Activated T-helper 1 cell treated with anti-CD3 and anti-CD28 coated beads, Interleukin-12 subunit alpha, Interleukin-12 subunit beta, Interleukin-2, Interleukin-4 antibody, amounts not matched to agents 30 ng/mL and 10 ng/mL and 1 ng/mL, durations not matched to agents 14 hours and 24 hours and 36 hours (primary cell): ENCODE measurements around the gene KY. TPM values are rescaled to one million over a fixed set of nuclear protein-coding genes. Genes with fewer than 3 reads are reported as not detected.

ENCODE experiments used
- DNase-seq: peaks from one replicate; pipeline ENCODE4 v3.0.0; 2021; ENCODE audit warnings: low spot score
- H3K27ac Mint-ChIP-seq: one replicate; pipeline ENCODE4 v1.8.0; 2021; ENCODE audit warnings: mild to moderate bottlenecking, mixed read lengths
- H3K27me3 Mint-ChIP-seq: one replicate; pipeline ENCODE4 v1.8.0; 2022; ENCODE audit warnings: mild to moderate bottlenecking, moderate library complexity, mixed read lengths; ENCODE audit not compliant: insufficient read depth
- H3K36me3 Mint-ChIP-seq: one replicate; pipeline ENCODE4 v1.8.0; 2021; ENCODE audit warnings: low read depth, mixed read lengths
- H3K4me1 Mint-ChIP-seq: one replicate; pipeline ENCODE4 v1.8.0; 2021; ENCODE audit warnings: low read depth, mixed read lengths
- H3K4me3 Mint-ChIP-seq: one replicate; pipeline ENCODE4 v1.8.0; 2021; ENCODE audit warnings: mild to moderate bottlenecking, moderate library complexity, mixed read lengths
- H3K9me3 Mint-ChIP-seq: one replicate; pipeline ENCODE4 v1.8.0; 2021; ENCODE audit warnings: mixed read lengths
- intact Hi-C: fragments of 100-400 bp; cut with micrococcal nuclease; formaldehyde crosslinking; loops from one replicate; pipeline ENCODE4 v1.15.1; 2024
- total RNA-seq: library from RNA; stranded (reverse); gene quantifications from 2 replicates; pipeline ENCODE4 v1.2.3, GENCODE V29; 2022

The KY gene
- total RNA-seq, 1 donor from 2014 or later, result not detected

GRCh38 chr3:134682196-134682880 lies 31.5 kb upstream of the KY start:
- no peak overlapping the region for H3K4me3 Mint-ChIP-seq
- peaks cover 2% of the 10 kb centered on the region for H3K27me3 Mint-ChIP-seq
- H3K36me3 Mint-ChIP-seq, result no peaks in the 10 kb centered on the region
- intact Hi-C loops, result no loop called here
- no peaks in the 10 kb centered on the region for H3K4me1 Mint-ChIP-seq
- DNase-seq, result no peak
- no peak overlapping the region for H3K27ac Mint-ChIP-seq
- no peaks in the 10 kb centered on the region for H3K9me3 Mint-ChIP-seq

- intact Hi-C loops, result no loop called here
- Mint-ChIP-seq H3K27ac (no peak overlapping the region), H3K4me1 (no peaks in the 10 kb centered on the region), H3K9me3 (no peaks in the 10 kb centered on the region), H3K36me3 (no peaks in the 10 kb centered on the region), H3K27me3 (peaks cover 2% of the 10 kb centered on the region), H3K4me3 (no peak overlapping the region)
- no peak for DNase-seq
These were observed 30.7 kb upstream of the KY start for GRCh38 chr3:134681522-134681900.

GRCh38 chr3:134680796-134681521 lies 30.1 kb upstream of the KY start:
- Mint-ChIP-seq H3K27ac (no peak overlapping the region), H3K27me3 (peaks cover 2% of the 10 kb centered on the region), H3K36me3 (no peaks in the 10 kb centered on the region), H3K9me3 (no peaks in the 10 kb centered on the region), H3K4me1 (no peaks in the 10 kb centered on the region), H3K4me3 (no peak overlapping the region)
- intact Hi-C loops, result no loop called here
- no peak for DNase-seq

GRCh38 chr3:134677987-134678308 lies 27.1 kb upstream of the KY start:
- H3K27ac Mint-ChIP-seq, result no peak overlapping the region
- peaks cover 2% of the 10 kb centered on the region for H3K27me3 Mint-ChIP-seq
- H3K4me1 Mint-ChIP-seq, result no peaks in the 10 kb centered on the region
- no peak overlapping the region for H3K4me3 Mint-ChIP-seq
- peaks cover 14% of the 10 kb centered on the region for H3K9me3 Mint-ChIP-seq
- intact Hi-C loops, result no loop called here
- no peaks in the 10 kb centered on the region for H3K36me3 Mint-ChIP-seq
- DNase-seq, result no peak

- peaks cover 6% of the 10 kb centered on the region for H3K27me3 Mint-ChIP-seq
- H3K27ac Mint-ChIP-seq, result no peak overlapping the region
- no peaks in the 10 kb centered on the region for H3K4me1 Mint-ChIP-seq
- intact Hi-C loops, result no loop called here
- DNase-seq, result no peak
- H3K36me3 Mint-ChIP-seq, result no peaks in the 10 kb centered on the region
- H3K4me3 Mint-ChIP-seq, result no peak overlapping the region
- H3K9me3 Mint-ChIP-seq, result peaks cover 20% of the 10 kb centered on the region
These were observed 26.6 kb upstream of the KY start for GRCh38 chr3:134677196-134677986.

GRCh38 chr3:134675726-134676256 lies 25.0 kb upstream of the KY start:
- Mint-ChIP-seq H3K36me3 (no peaks in the 10 kb centered on the region), H3K9me3 (peaks cover 20% of the 10 kb centered on the region), H3K27ac (no peak overlapping the region), H3K27me3 (peaks cover 6% of the 10 kb centered on the region), H3K4me3 (no peak overlapping the region), H3K4me1 (no peaks in the 10 kb centered on the region)
- no peak for DNase-seq
- intact Hi-C loops, result no loop called here

GRCh38 chr3:134672571-134672970 lies 21.7 kb upstream of the KY start:
- intact Hi-C loops, result no loop called here

GRCh38 chr3:134667956-134668355 lies 17.1 kb upstream of the KY start:
- no peak for DNase-seq
- H3K4me3 Mint-ChIP-seq, result no peak overlapping the region
- no peak overlapping the region for H3K27ac Mint-ChIP-seq
- H3K4me1 Mint-ChIP-seq, result no peaks in the 10 kb centered on the region
- no peaks in the 10 kb centered on the region for H3K36me3 Mint-ChIP-seq
- H3K9me3 Mint-ChIP-seq, result peaks cover 5% of the 10 kb centered on the region
- H3K27me3 Mint-ChIP-seq, result peaks cover 4% of the 10 kb centered on the region
- intact Hi-C loops, result no loop called here

More at GRCh38 chr3:134672571-134672970, 21.7 kb upstream of the KY start:
- Mint-ChIP-seq H3K9me3 (peaks cover 20% of the 10 kb centered on the region), H3K27ac (no peak overlapping the region), H3K4me3 (no peak overlapping the region), H3K4me1 (no peaks in the 10 kb centered on the region), H3K36me3 (no peaks in the 10 kb centered on the region), H3K27me3 (peaks cover 4% of the 10 kb centered on the region)
- DNase-seq, result no peak

GRCh38 chr3:134667406-134667805 lies 16.6 kb upstream of the KY start:
- DNase-seq, result no peak
- Mint-ChIP-seq H3K4me1 (no peaks in the 10 kb centered on the region), H3K4me3 (no peak overlapping the region), H3K9me3 (no peaks in the 10 kb centered on the region), H3K36me3 (no peaks in the 10 kb centered on the region), H3K27me3 (peaks cover under 1% of the 10 kb centered on the region), H3K27ac (no peak overlapping the region)
- intact Hi-C loops, result no loop called here

- intact Hi-C loops, result no loop called here
- no peak for DNase-seq
- Mint-ChIP-seq H3K27me3 (no peaks in the 10 kb centered on the region), H3K27ac (no peak overlapping the region), H3K9me3 (no peaks in the 10 kb centered on the region), H3K4me3 (no peak overlapping the region), H3K4me1 (no peaks in the 10 kb centered on the region), H3K36me3 (no peaks in the 10 kb centered on the region)
These were observed 16.1 kb upstream of the KY start for GRCh38 chr3:134666885-134667284.

GRCh38 chr3:134666466-134666865 lies 15.6 kb upstream of the KY start:
- Mint-ChIP-seq H3K9me3 (no peaks in the 10 kb centered on the region), H3K4me3 (no peak overlapping the region), H3K27me3 (no peaks in the 10 kb centered on the region), H3K27ac (no peak overlapping the region), H3K4me1 (no peaks in the 10 kb centered on the region), H3K36me3 (no peaks in the 10 kb centered on the region)
- no peak for DNase-seq
- intact Hi-C loops, result no loop called here

GRCh38 chr3:134666052-134666451 lies 15.2 kb upstream of the KY start:
- H3K27ac Mint-ChIP-seq, result no peak overlapping the region
- no peaks in the 10 kb centered on the region for H3K9me3 Mint-ChIP-seq
- intact Hi-C loops, result no loop called here
- H3K36me3 Mint-ChIP-seq, result no peaks in the 10 kb centered on the region
- H3K4me3 Mint-ChIP-seq, result no peak overlapping the region
- no peaks in the 10 kb centered on the region for H3K4me1 Mint-ChIP-seq
- H3K27me3 Mint-ChIP-seq, result no peaks in the 10 kb centered on the region
- DNase-seq, result no peak

- H3K27me3 Mint-ChIP-seq, result no peaks in the 10 kb centered on the region
- DNase-seq, result no peak
- no peak overlapping the region for H3K27ac Mint-ChIP-seq
- intact Hi-C loops, result no loop called here
- H3K4me3 Mint-ChIP-seq, result no peak overlapping the region
- no peaks in the 10 kb centered on the region for H3K9me3 Mint-ChIP-seq
- H3K4me1 Mint-ChIP-seq, result no peaks in the 10 kb centered on the region
- no peaks in the 10 kb centered on the region for H3K36me3 Mint-ChIP-seq
These were observed 14.4 kb upstream of the KY start for GRCh38 chr3:134665243-134665642.
